ENCODE measurements around the gene LACRT.

LACRT gene

GRCh38 chr12:54631988-54632728, 2.5 kb downstream of the LACRT start:
- no peak for DNase-seq (ENCODE audit: low read depth)

GRCh38 chr12:54631551-54631950, 3.1 kb downstream of the LACRT start:
- no peak for DNase-seq (ENCODE audit: low read depth)

- DNase-seq (ENCODE audit: low read depth) = no peak
These were observed 4.8 kb downstream of the LACRT start for GRCh38 chr12:54629925-54630324.

- DNase-seq (ENCODE audit: low read depth) = no peak
These were observed 6.4 kb downstream of the LACRT start for GRCh38 chr12:54628186-54628846.

GRCh38 chr12:54627304-54627703, 7.4 kb downstream of the LACRT start:
- no peak for DNase-seq (ENCODE audit: low read depth)

GRCh38 chr12:54625598-54625997, 9.1 kb downstream of the LACRT start:
- no peak for DNase-seq (ENCODE audit: low read depth)

- DNase-seq (ENCODE audit: low read depth) = no peak
These were observed 10.1 kb downstream of the LACRT start for GRCh38 chr12:54624315-54625279.

GRCh38 chr12:54622463-54623183, 12.1 kb downstream of the LACRT start:
- no peak for DNase-seq (ENCODE audit: low read depth)

- DNase-seq (ENCODE audit: low read depth) = no peak
These were observed 17.6 kb downstream of the LACRT start for GRCh38 chr12:54616933-54617680.

- no peak for DNase-seq (ENCODE audit: low read depth)
These were observed 22.4 kb downstream of the LACRT start for GRCh38 chr12:54612225-54612750.

GRCh38 chr12:54611715-54612149, 23.0 kb downstream of the LACRT start:
- no peak for DNase-seq (ENCODE audit: low read depth)

- no peak for DNase-seq (ENCODE audit: low read depth)
These were observed 25.9 kb downstream of the LACRT start for GRCh38 chr12:54608769-54609168.

- DNase-seq (ENCODE audit: low read depth) = no peak
These were observed 26.5 kb downstream of the LACRT start for GRCh38 chr12:54608156-54608555.

- no peak for DNase-seq (ENCODE audit: low read depth)
These were observed 28.1 kb downstream of the LACRT start for GRCh38 chr12:54606556-54606955.

GRCh38 chr12:54605138-54605970, 29.3 kb downstream of the LACRT start:
- no peak for DNase-seq (ENCODE audit: low read depth)

GRCh38 chr12:54604436-54604835, 30.3 kb downstream of the LACRT start:
- DNase-seq (ENCODE audit: low read depth) = no peak

GRCh38 chr12:54603872-54604271, 30.8 kb downstream of the LACRT start:
- DNase-seq (ENCODE audit: low read depth) = no peak

- peak; percentile 35 for DNase-seq (ENCODE audit: low read depth)
These were observed 31.4 kb downstream of the LACRT start for GRCh38 chr12:54603173-54603814.

- DNase-seq (ENCODE audit: low read depth) = no peak
These were observed 32.0 kb downstream of the LACRT start for GRCh38 chr12:54602661-54603060.
